NCI-H748 treated with DMSO at 0.1 percent for 48 hours (cell line): ENCODE measurements around the gene SLC38A10.

Experiments
- DNase-seq: peaks from one replicate; lab custom pipeline; 2025; lab: John Stamatoyannopoulos, UW

Gene SLC38A10

GRCh38 chr17:81252326-81252986, 42.7 kb downstream of the SLC38A10 start:
- DNase-seq: no peak

- DNase-seq: peak; percentile 76
Observed at GRCh38 chr17:81251709-81252301, 43.3 kb downstream of the SLC38A10 start.

- no peak for DNase-seq
Observed at GRCh38 chr17:81251094-81251708, 43.9 kb downstream of the SLC38A10 start.

- DNase-seq: no peak
Observed at GRCh38 chr17:81250286-81251093, 44.6 kb downstream of the SLC38A10 start.

- DNase-seq: no peak
Observed at GRCh38 chr17:81249223-81250040, 45.7 kb downstream of the SLC38A10 start.

GRCh38 chr17:81248649-81249048, 46.5 kb downstream of the SLC38A10 start:
- no peak for DNase-seq

- no peak for DNase-seq
Observed at GRCh38 chr17:81247339-81247990, 47.6 kb downstream of the SLC38A10 start.

- DNase-seq: no peak
Observed at GRCh38 chr17:81246679-81247338, 48.3 kb downstream of the SLC38A10 start.

GRCh38 chr17:81246343-81246670, 48.8 kb downstream of the SLC38A10 start:
- no peak for DNase-seq

- DNase-seq: no peak
Observed at GRCh38 chr17:81245665-81246342, 49.3 kb downstream of the SLC38A10 start.

- no peak for DNase-seq
Observed at GRCh38 chr17:81245024-81245664, 50.0 kb downstream of the SLC38A10 start.

GRCh38 chr17:81244358-81245023, 50.6 kb downstream of the SLC38A10 start:
- no peak for DNase-seq

- DNase-seq: no peak
Observed at GRCh38 chr17:81243333-81243664, 51.8 kb downstream of the SLC38A10 start.

- no peak for DNase-seq
Observed at GRCh38 chr17:81242421-81243332, 52.4 kb downstream of the SLC38A10 start.

GRCh38 chr17:81241648-81242420, 53.3 kb downstream of the SLC38A10 start:
- no peak for DNase-seq

- DNase-seq: no peak
Observed at GRCh38 chr17:81241203-81241602, 53.9 kb downstream of the SLC38A10 start.

- no peak for DNase-seq
Observed at GRCh38 chr17:81240761-81241160, 54.3 kb downstream of the SLC38A10 start.
